Prostate gland (tissue), 2 donors: ENCODE data around the gene SLC43A3. TPM values are rescaled to one million over a fixed set of nuclear protein-coding genes. Genes with fewer than 3 reads are reported as not detected.

Experiments
- DNase-seq: peaks from one replicate; pipeline ENCODE4 v3.0.0-alpha.2; 2019; ENCODE audit warnings: low spot score
- H3K27ac ChIP-seq, 2 donors: fragments of 200-600 bp; sonication (generic); 2 replicates each; pipeline ENCODE4 v1.5.1; 2017 to 2019
- H3K27me3 ChIP-seq: fragments of 200-600 bp; sonication (generic); replicated peaks from 2 replicates; pipeline ENCODE4 v1.5.1; 2019; ENCODE audit not compliant: insufficient read depth
- H3K36me3 ChIP-seq, 2 donors: fragments of 200-600 bp; sonication (generic); 1 replicate in 1 of 2; 2 replicates in 1 of 2; pipeline versions ENCODE4 v1.5.1 to v1.8.1; 2017 to 2019
- H3K4me1 ChIP-seq: fragments of 200-600 bp; sonication (generic); replicated peaks from 2 replicates; pipeline ENCODE4 v1.5.1; 2019
- H3K4me3 ChIP-seq, 2 donors: fragments of 200-600 bp; sonication (generic); 2 replicates each; pipeline ENCODE4 v1.5.1; 2017 to 2019
- H3K9me3 ChIP-seq: fragments of 200-600 bp; sonication (generic); 2 replicates; pipeline ENCODE4 v1.5.1; 2017
- POLR2A ChIP-seq: fragments of 450-650 bp; IDR thresholded peaks from one replicate; pipeline ENCODE4 v1.6.1; 2016; ENCODE audit warnings: antibody characterized with exemption, mild to moderate bottlenecking
- POLR2AphosphoS5 ChIP-seq: sonication (generic); formaldehyde crosslinking; IDR thresholded peaks from one replicate; pipeline ENCODE4 v1.6.1; 2017; ENCODE audit warnings: antibody characterized with exemption
- WGBS: methylation state at CpG from one replicate; pipeline ENCODE4 v1.1.5; 2018; 5-methylcytosine and 5-hydroxymethylcytosine counted together
- intact Hi-C: fragments of 100-400 bp; cut with DNase I; formaldehyde crosslinking; loops from one replicate; pipeline ENCODE4 v1.14.2; 2022
- total RNA-seq, 2 donors: library from RNA; depleted of rRNA; stranded (reverse); fragments of >200 nt; gene quantifications; one replicate each; pipeline ENCODE4 v1.1.0, GENCODE V29; 2016
- TF ChIP-seq, protein P1 (sequence below), 4 experiments: fragments of 200-600 bp in 2 of 4; fragments of 450-650 bp in 2 of 4; sonication (generic) in 2 of 4; IDR thresholded peaks; 1 replicate in 3 of 4; 2 replicates in 1 of 4; pipeline ENCODE4 v1.5.1; 2016 to 2019; ENCODE audit warnings: antibody characterized with exemption in 4 of 4, mild to moderate bottlenecking in 2 of 4, moderate library complexity in 2 of 4

SLC43A3 gene
- total RNA-seq, 2 donors from 2014 or later: 23.3 to 39.8 TPM

DNA sequence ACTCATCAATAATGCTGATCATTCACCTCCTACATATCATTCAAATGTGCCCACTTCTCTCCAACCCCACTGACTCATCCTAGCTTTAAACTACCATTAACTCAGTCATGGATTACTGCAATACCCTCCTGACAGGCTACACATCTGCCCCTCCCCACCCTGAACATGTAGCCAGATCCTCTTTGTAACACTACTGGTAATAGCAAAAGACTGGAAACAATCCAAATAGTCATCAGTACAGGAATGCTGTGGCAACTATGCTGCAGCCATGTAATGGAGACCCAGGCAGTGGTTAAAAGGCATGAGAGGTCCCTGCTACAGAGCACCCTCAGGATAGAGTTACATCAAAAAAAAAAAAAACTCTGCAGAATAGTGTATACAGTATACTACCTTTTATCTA lies 16.6 kb downstream of the SLC43A3 start:
- Histone ChIP-seq H3K4me1 (no peaks in the 10 kb centered on the region), H3K9me3 (no peaks in the 10 kb centered on the region), H3K27ac (no peak overlapping the region), H3K4me3 (no peak overlapping the region), H3K36me3 (no peaks in the 10 kb centered on the region), H3K27me3 (no peaks in the 10 kb centered on the region)
- TF ChIP-seq, protein P1, sequence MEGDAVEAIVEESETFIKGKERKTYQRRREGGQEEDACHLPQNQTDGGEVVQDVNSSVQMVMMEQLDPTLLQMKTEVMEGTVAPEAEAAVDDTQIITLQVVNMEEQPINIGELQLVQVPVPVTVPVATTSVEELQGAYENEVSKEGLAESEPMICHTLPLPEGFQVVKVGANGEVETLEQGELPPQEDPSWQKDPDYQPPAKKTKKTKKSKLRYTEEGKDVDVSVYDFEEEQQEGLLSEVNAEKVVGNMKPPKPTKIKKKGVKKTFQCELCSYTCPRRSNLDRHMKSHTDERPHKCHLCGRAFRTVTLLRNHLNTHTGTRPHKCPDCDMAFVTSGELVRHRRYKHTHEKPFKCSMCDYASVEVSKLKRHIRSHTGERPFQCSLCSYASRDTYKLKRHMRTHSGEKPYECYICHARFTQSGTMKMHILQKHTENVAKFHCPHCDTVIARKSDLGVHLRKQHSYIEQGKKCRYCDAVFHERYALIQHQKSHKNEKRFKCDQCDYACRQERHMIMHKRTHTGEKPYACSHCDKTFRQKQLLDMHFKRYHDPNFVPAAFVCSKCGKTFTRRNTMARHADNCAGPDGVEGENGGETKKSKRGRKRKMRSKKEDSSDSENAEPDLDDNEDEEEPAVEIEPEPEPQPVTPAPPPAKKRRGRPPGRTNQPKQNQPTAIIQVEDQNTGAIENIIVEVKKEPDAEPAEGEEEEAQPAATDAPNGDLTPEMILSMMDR (IDR thresholded peaks at IDR 0.05): no peak
- TF ChIP-seq POLR2A (no peak), POLR2AphosphoS5 (no peak)
- intact Hi-C loops: no loop called here
- DNase-seq: no peak

DNA sequence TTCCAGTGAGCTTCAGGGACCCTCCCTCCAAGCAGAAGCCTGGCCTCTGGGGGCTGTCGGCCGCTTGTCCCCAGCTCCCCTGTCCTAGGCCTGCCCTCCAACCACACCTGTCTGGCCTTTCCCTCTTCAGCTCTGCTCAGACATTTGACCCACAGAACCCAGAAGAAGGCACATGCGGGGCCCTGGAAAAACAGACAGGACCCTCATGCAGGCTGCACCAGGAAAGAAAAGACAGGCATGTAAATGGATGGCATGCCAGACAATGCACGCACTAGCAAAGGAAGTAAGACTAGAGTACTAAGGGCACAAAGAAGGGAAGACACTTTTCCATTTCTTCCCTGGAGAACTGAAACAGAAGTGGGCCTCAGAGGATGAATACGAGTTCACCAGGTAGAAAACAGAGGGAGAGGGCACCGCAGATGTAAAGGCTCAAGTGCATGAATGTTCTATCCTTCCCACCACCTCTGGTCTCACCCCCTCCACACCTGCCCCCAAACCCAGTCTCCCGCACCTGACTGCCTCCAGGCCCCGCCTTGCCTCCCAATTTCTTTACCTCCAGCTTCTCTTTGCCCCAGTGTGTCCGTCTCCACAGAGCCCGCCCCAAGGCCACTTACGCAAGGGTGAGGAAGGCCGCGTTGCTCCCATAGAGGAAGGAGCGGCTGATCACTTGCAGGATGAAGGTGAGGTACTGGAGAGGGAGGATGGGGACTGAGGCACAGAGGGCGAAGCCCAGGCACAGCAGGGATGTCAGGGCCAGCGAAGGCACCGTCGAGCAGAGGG lies 17.4 kb downstream of the SLC43A3 start:
- 96% methylated on average over 18 of the region's 18 CpGs for WGBS
- intact Hi-C loops: no loop called here
- Histone ChIP-seq H3K9me3 (no peaks in the 10 kb centered on the region), H3K27me3 (no peaks in the 10 kb centered on the region), H3K27ac (no peak overlapping the region), H3K36me3 (no peaks in the 10 kb centered on the region), H3K4me1 (no peaks in the 10 kb centered on the region), H3K4me3 (no peak overlapping the region)
- no peak for DNase-seq
- TF ChIP-seq POLR2AphosphoS5 (no peak), POLR2A (no peak)
- TF ChIP-seq, protein P1 (IDR thresholded peaks at IDR 0.05): no peak

DNA sequence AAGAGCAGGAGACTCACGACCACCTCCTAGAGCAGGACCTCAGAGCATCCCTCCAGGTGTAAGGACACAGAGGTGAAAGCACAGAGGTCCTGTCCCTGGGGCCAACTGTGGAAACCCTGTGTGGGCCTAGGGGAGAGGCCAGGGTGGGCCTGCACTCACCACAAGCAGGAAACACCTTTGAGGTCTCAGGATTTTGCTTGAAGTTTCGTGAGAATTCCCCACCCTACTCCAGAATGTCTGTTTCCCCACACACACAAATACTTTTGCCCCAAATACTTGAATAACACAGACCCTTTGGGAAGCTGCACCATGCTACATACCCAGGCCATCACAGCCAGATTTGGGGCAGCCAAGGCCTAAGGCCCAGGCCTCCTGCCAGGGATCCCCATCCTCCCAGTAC lies 18.1 kb downstream of the SLC43A3 start:
- no peaks in the 10 kb centered on the region for H3K4me1 ChIP-seq
- H3K27ac ChIP-seq: no peak overlapping the region
- H3K27me3 ChIP-seq: no peaks in the 10 kb centered on the region
- no peak for TF ChIP-seq POLR2AphosphoS5
- TF ChIP-seq, protein P1 (IDR thresholded peaks at IDR 0.05): no peak
- no peak for TF ChIP-seq POLR2A
- no peaks in the 10 kb centered on the region for H3K9me3 ChIP-seq
- intact Hi-C loops: no loop called here
- no peak for DNase-seq
- 80% methylated on average over 2 of the region's 2 CpGs for WGBS
- no peak overlapping the region for H3K4me3 ChIP-seq
- H3K36me3 ChIP-seq: no peaks in the 10 kb centered on the region

DNA sequence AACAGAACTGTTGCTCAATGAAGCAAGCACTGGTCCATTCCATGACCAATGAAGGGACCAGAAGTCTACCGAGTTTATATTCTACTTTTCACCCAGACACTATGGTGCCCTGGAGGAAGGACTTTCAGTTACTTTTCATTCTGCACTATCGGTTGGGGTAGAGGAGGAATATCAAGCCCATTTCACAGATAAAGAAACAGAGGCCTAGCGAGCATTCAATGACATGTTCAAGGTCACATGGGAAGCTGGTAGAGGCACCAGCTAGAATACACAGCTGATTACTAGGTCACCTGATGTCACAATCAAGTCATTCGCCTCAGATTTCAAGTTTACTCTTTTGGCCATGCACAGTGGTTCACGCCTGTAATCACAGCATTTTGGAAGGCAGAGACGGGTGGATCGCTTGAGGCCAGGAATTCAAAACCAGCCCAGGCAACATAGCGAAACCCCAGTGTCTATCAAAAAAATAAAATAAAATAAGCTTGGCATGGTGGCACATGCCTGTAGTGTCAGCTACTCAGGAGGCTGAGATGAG lies 18.9 kb downstream of the SLC43A3 start:
- intact Hi-C loops: no loop called here
- Histone ChIP-seq H3K4me1 (no peaks in the 10 kb centered on the region), H3K4me3 (no peak overlapping the region), H3K27ac (no peak overlapping the region), H3K27me3 (no peaks in the 10 kb centered on the region), H3K36me3 (no peaks in the 10 kb centered on the region), H3K9me3 (no peaks in the 10 kb centered on the region)
- 96% methylated on average over 8 of the region's 8 CpGs for WGBS
- TF ChIP-seq POLR2AphosphoS5 (no peak), POLR2A (no peak)
- TF ChIP-seq, protein P1 (IDR thresholded peaks at IDR 0.05): no peak
- DNase-seq: no peak
